ENCODE results near the gene PP2D1.
"Not testable (repeated sequence)": the region's sequence is repeated elsewhere in the genome, so short reads cannot be mapped to it uniquely, and the experiment has no call there.

The PP2D1 gene

GRCh38 chr3:20008646-20009045, 3.4 kb downstream of the PP2D1 start:
- DNase-seq (ENCODE audit: extremely low spot score): no peak
- POLR2A ChIA-PET: no interaction called here
- TF ChIP-seq CTCF (IDR thresholded peaks at IDR 0.05; ENCODE audit: control extremely low read depth, extremely low read depth, low read depth, missing control alignments): no peak
- CTCF ChIA-PET: interaction anchor here (1.0 to 1.5 kb wide), 2 partner anchors 10 to 18 kb away, joined by 3 to 4 read pairs; no protein-coding TSS in a partner anchor

DNA sequence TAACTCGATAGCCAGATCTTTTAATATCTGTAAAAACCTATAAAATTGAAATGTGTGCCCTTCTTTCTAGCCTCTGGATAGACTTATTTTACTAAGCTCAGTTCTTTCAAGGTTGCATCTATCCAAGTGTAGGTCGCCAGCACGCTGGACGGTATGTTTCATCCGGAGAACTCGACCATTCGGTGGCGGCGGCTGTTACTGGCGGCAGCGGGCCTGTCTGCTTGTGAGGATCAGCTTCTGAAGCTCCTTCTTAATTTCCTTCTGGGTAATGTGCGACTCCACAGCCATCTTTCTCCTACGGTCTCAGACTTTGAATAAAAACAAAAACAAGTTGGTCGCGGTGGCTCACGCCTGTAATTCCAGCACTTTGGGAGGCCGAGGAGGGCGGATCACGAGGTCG, 4.1 kb downstream of the PP2D1 start:
- DNase-seq (ENCODE audit: extremely low spot score): no peak
- ChIA-PET CTCF (no interaction called here), POLR2A (no interaction called here)
- no peak for TF ChIP-seq CTCF (IDR thresholded peaks at IDR 0.05; ENCODE audit: control extremely low read depth, extremely low read depth, low read depth, missing control alignments)

DNA sequence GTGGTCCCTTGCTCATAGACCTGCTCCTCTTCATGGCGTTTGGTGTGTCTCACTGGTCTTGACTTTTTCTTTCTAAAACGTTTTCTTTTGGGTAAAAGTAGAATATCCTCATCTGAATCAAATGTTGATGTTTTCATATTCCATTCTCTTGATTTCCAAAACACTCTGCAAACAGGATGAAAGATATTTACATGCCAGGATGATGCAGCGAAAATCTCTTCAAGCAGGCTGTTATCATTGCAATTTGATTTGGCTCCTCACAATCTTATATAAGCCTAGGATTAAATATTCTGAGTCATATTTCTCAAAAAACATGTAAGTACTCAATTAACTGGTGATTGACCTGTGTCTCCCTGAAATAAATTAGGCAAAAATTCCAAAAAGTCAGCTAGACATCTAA, 10.1 kb downstream of the PP2D1 start:
- CTCF ChIA-PET: interaction anchor here (0.9 kb wide), 1 partner anchor 8 kb away, joined by 3 read pairs; no protein-coding TSS in a partner anchor

GRCh38 chr3:19997502-19997901, 14.6 kb downstream of the PP2D1 start:
- ChIA-PET POLR2A (no interaction called here), CTCF (no interaction called here)
- DNase-seq (ENCODE audit: extremely low spot score): no peak
- no peak for TF ChIP-seq CTCF (IDR thresholded peaks at IDR 0.05; ENCODE audit: control extremely low read depth, extremely low read depth, low read depth, missing control alignments)

More for the DNA sequence above, 10.1 kb downstream of the PP2D1 start:
- POLR2A ChIA-PET: no interaction called here
- DNase-seq (ENCODE audit: extremely low spot score): no peak
- no peak for TF ChIP-seq CTCF (IDR thresholded peaks at IDR 0.05; ENCODE audit: control extremely low read depth, extremely low read depth, low read depth, missing control alignments)

- TF ChIP-seq CTCF (IDR thresholded peaks at IDR 0.05; ENCODE audit: control extremely low read depth, extremely low read depth, low read depth, missing control alignments): no peak
- ChIA-PET POLR2A (no interaction called here), CTCF (interaction anchor here (1.0 kb wide), 1 partner anchor 10 kb away, joined by 4 read pairs; no protein-coding TSS in a partner anchor)
- no peak for DNase-seq (ENCODE audit: extremely low spot score)
Measured at GRCh38 chr3:19994796-19995195, 17.3 kb downstream of the PP2D1 start.

GRCh38 chr3:19988904-19989303, 23.2 kb downstream of the PP2D1 start:
- DNase-seq (ENCODE audit: extremely low spot score); POLR2A ChIA-PET: not testable (repeated sequence)
- CTCF ChIA-PET: interaction anchor here (0.8 kb wide), 1 partner anchor 210 kb away, joined by 4 read pairs; no protein-coding TSS in a partner anchor

- no peak for TF ChIP-seq CTCF (IDR thresholded peaks at IDR 0.05; ENCODE audit: control extremely low read depth, extremely low read depth, low read depth, missing control alignments)
- ChIA-PET CTCF (interaction anchor here (0.9 to 1.3 kb wide), 2 partner anchors 10 to 11 kb away, joined by 3 read pairs; no protein-coding TSS in a partner anchor), POLR2A (no interaction called here)
- DNase-seq (ENCODE audit: extremely low spot score): no peak
Measured at GRCh38 chr3:19972054-19972453, 40.0 kb downstream of the PP2D1 start.
